Esophagus squamous epithelium (tissue), 5 donors: ENCODE data around the gene THAP4. TPM values are rescaled to one million over a fixed set of nuclear protein-coding genes. Genes with fewer than 3 reads are reported as not detected.

Experiments used
- DNase-seq: peaks from one replicate; lab custom pipeline; 2025; lab: John Stamatoyannopoulos, UW
- H3K27ac ChIP-seq, 4 donors: fragments of 200-600 bp; sonication (generic); one replicate each; pipeline ENCODE4 v1.5.1; 2016 to 2019; ENCODE audit warnings: mild to moderate bottlenecking in 1 of 4
- H3K27me3 ChIP-seq, 4 donors: fragments of 200-600 bp; sonication (generic); 1 replicate in 3 of 4; 2 replicates in 1 of 4; pipeline versions ENCODE4 v1.5.1 to v1.6.0; 2017 to 2021; ENCODE audit warnings: antibody characterized with exemption in 1 of 4
- H3K36me3 ChIP-seq, 3 donors: fragments of 200-600 bp; sonication (generic); one replicate each; pipeline ENCODE4 v1.5.1; 2016 to 2019
- H3K4me1 ChIP-seq, 3 donors: fragments of 200-600 bp; sonication (generic); one replicate each; pipeline ENCODE4 v1.5.1; 2017 to 2019
- H3K4me3 ChIP-seq, 4 donors: fragments of 200-600 bp; sonication (generic); 1 replicate in 3 of 4; 2 replicates in 1 of 4; pipeline ENCODE4 v1.5.1; 2016 to 2019; ENCODE audit warnings: mild to moderate bottlenecking in 2 of 4, moderate library complexity in 1 of 4
- H3K9me3 ChIP-seq, 3 donors: fragments of 200-600 bp; sonication (generic); one replicate each; pipeline ENCODE4 v1.5.1; 2016 to 2019
- CTCF ChIP-seq, 6 experiments: fragments of 450-650 bp in 4 of 6; fragments of 200-600 bp in 2 of 6; sonication (generic) in 2 of 6; IDR thresholded peaks; one replicate each; pipeline ENCODE4 v1.5.1; 2016 to 2019; ENCODE audit warnings: antibody characterized with exemption in 6 of 6, mild to moderate bottlenecking in 4 of 6, moderate library complexity in 4 of 6
- POLR2A ChIP-seq, 4 donors: fragments of 450-650 bp; IDR thresholded peaks; one replicate each; pipeline ENCODE4 v1.6.1; 2017; ENCODE audit warnings: antibody characterized with exemption in 4 of 4, mild to moderate bottlenecking in 4 of 4, moderate library complexity in 3 of 4
- WGBS, 2 donors: methylation state at CpG; one replicate each; pipeline ENCODE4 v1.1.5; 2018; 5-methylcytosine and 5-hydroxymethylcytosine counted together
- intact Hi-C: fragments of 100-400 bp; cut with DNase I; formaldehyde crosslinking; loops from one replicate; pipeline ENCODE4 v1.15.0; 2022
- total RNA-seq, 4 donors: library from RNA; depleted of rRNA; stranded (reverse); fragments of >200 nt; gene quantifications; one replicate each; pipeline ENCODE4 v1.1.0, GENCODE V29; 2016
- donor health status: DM: yes; HTN: yes; CAD: no.

THAP4 gene
- total RNA-seq, 4 donors from 2014 or later, result 40.7 to 53.2 (median 46.4) TPM

GRCh38 chr2:241556746-241557145 lies 80.2 kb downstream of the THAP4 start:
- intact Hi-C loops, result no loop called here
- peaks cover 0 to 35% (median 0%) of the 10 kb centered on the region in 4 donors for H3K27me3 ChIP-seq
- H3K4me1 ChIP-seq, result peaks cover 19 to 55% (median 21%) of the 10 kb centered on the region in 3 donors
- TF ChIP-seq POLR2A (IDR thresholded peaks at IDR 0.05), result no peak
- TF ChIP-seq CTCF (IDR thresholded peaks at IDR 0.05), result no peak
- H3K4me3 ChIP-seq, result no peak overlapping the region
- peaks cover 0 to 4% (median 0%) of the 10 kb centered on the region in 3 donors for H3K9me3 ChIP-seq
- no peak overlapping the region for H3K27ac ChIP-seq
- no peaks in the 10 kb centered on the region for H3K36me3 ChIP-seq
- no peak for DNase-seq

GRCh38 chr2:241555711-241556110 lies 81.2 kb downstream of the THAP4 start:
- Histone ChIP-seq H3K9me3 (peaks cover 0 to 4% (median 0%) of the 10 kb centered on the region in 3 donors), H3K4me1 (peaks cover 13 to 54% (median 13%) of the 10 kb centered on the region in 3 donors), H3K27me3 (peaks cover 0 to 39% (median 0%) of the 10 kb centered on the region in 4 donors), H3K4me3 (no peak overlapping the region), H3K36me3 (no peaks in the 10 kb centered on the region), H3K27ac (peak overlapping the region in 2 of 4 donors; percentile 13 to 38)
- TF ChIP-seq POLR2A (IDR thresholded peaks at IDR 0.05) (no peak), CTCF (IDR thresholded peaks at IDR 0.05) (no peak)
- intact Hi-C loops, result no loop called here
- no peak for DNase-seq
- 0 to 38% methylated on average over 1 to 3 of the region's 3 CpGs for WGBS, 2 donors

GRCh38 chr2:241554610-241555322 lies 82.2 kb downstream of the THAP4 start:
- intact Hi-C loops, result no loop called here
- Histone ChIP-seq H3K4me3 (no peak overlapping the region), H3K36me3 (no peaks in the 10 kb centered on the region), H3K9me3 (peaks cover 0 to 4% (median 0%) of the 10 kb centered on the region in 3 donors), H3K27ac (no peak overlapping the region), H3K27me3 (peaks cover 0 to 33% (median 0%) of the 10 kb centered on the region in 4 donors), H3K4me1 (peaks cover 4 to 51% (median 4%) of the 10 kb centered on the region in 3 donors)
- no peak for TF ChIP-seq CTCF (IDR thresholded peaks at IDR 0.05)
- TF ChIP-seq POLR2A (IDR thresholded peaks at IDR 0.05), result no peak
- 80 to 87% methylated on average over 5 to 7 of the region's 7 CpGs for WGBS, 2 donors
- DNase-seq, result no peak

- WGBS, 2 donors, result 55 to 57% methylated on average over 3 to 5 of the region's 6 CpGs
- intact Hi-C loops, result no loop called here
Measured at GRCh38 chr2:241553981-241554380, 83.0 kb downstream of the THAP4 start.

More at GRCh38 chr2:241553981-241554380, 83.0 kb downstream of the THAP4 start:
- no peaks in the 10 kb centered on the region for H3K36me3 ChIP-seq
- H3K4me1 ChIP-seq, result peaks cover 0 to 47% (median 4%) of the 10 kb centered on the region in 3 donors
- H3K9me3 ChIP-seq, result peaks cover 0 to 4% (median 0%) of the 10 kb centered on the region in 3 donors
- TF ChIP-seq CTCF (IDR thresholded peaks at IDR 0.05), result no peak
- no peak for TF ChIP-seq POLR2A (IDR thresholded peaks at IDR 0.05)
- DNase-seq, result no peak
- H3K27me3 ChIP-seq, result peaks cover 0 to 25% (median 0%) of the 10 kb centered on the region in 4 donors
- H3K27ac ChIP-seq, result no peak overlapping the region
- H3K4me3 ChIP-seq, result no peak overlapping the region
